ENCODE measurements around the gene FAM171A1.
"Not testable (repeated sequence)": the region's sequence is repeated elsewhere in the genome, so short reads cannot be mapped to it uniquely, and the experiment has no call there.

The FAM171A1 gene

DNA sequence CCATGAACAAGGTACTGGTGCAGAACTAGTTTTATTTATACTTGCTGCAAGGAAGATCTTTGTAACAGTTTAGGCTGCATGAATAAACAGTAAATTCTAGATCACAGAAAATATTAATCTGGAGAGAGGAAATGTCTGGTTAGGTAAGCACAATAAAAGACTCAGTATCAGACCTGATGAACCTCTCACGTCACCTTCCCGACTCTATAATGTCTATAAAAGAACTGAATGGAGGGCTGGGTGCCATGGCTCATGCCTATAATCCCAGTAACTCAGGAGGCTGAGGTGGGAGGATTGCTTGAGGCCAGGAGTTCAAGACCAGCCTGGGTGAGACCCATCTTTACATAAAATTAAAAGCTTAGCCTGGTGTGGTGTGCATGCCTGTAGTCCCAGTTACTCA lies 65.9 kb downstream of the FAM171A1 start:
- H3K14ac ChIP-seq (ENCODE audit: low read length): no peak overlapping the region

DNA sequence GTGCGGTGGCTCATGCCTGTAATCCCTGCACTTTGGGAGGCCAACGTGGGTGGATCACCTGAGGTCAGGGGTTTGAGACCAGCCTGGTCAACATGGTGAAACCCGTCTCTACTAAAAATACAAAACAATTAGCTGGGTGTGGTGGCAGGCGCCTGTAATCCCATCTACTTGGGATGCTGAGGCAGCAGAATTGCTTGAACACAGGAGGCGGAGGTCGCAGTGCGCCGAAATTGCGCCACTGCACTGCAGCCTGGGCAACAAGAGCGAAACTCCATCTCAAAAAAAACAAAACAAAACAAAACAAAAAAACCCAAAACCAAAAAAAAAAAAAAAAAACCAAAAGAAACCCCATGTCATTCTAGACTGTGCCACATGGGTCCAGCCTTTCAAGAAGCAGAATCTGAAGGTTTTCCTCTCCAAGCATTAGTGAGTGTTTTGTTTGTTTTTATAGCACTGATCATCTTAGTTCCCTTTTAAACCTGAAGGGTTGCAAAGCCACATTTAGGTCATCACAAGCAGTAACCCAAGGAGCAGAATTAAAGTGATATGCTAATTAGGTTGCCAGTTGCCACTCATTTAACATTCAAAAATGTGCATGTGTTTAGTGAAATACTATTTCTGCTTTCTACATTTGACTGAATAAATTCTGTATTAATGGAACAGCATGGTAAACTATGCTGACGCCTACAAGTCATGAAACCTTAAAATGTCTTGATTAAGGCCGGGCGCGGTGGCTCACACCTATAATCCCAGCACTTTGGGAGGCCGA lies 68.7 kb downstream of the FAM171A1 start:
- not testable (repeated sequence) for H2BK12ac ChIP-seq (ENCODE audit: low read length); H2AK5ac ChIP-seq (ENCODE audit: low read length); H3K14ac ChIP-seq (ENCODE audit: low read length); H3K23ac ChIP-seq (ENCODE audit: low read length); H4K91ac ChIP-seq (ENCODE audit: low read depth, low read length); DNase-seq; H3K79me2 ChIP-seq (ENCODE audit: control insufficient read depth, insufficient read depth, low read length, poor library complexity); H4K8ac ChIP-seq (ENCODE audit: low read depth, low read length); H3K18ac ChIP-seq (ENCODE audit: low read length); H3K79me1 ChIP-seq (ENCODE audit: low read length); H3K9ac ChIP-seq (ENCODE audit: low read length); H3K4me3 ChIP-seq (ENCODE audit: low read depth, low read length); H3K9me3 ChIP-seq (ENCODE audit: insufficient read depth, low read depth, low read length); H3K27ac ChIP-seq (ENCODE audit: low read depth, low read length); H3K4me2 ChIP-seq (ENCODE audit: low read length); H3K27me3 ChIP-seq (ENCODE audit: insufficient read depth, low read length); H3K4ac ChIP-seq (ENCODE audit: low read depth, low read length); H3K4me1 ChIP-seq (ENCODE audit: control insufficient read depth in 1 of 2, insufficient read depth in 2 of 2, low read length in 2 of 2); H3K36me3 ChIP-seq (ENCODE audit: control insufficient read depth in 1 of 2, insufficient read depth in 2 of 2, low read length in 2 of 2); H2BK5ac ChIP-seq (ENCODE audit: low read depth, low read length, poor library complexity); H2BK120ac ChIP-seq (ENCODE audit: insufficient read depth, low read length, poor library complexity); H2AFZ ChIP-seq (ENCODE audit: insufficient read depth, low read length, poor library complexity); H4K12ac ChIP-seq (ENCODE audit: low read depth, low read length)
- no CpG with 5 or more reads among the region's 15 CpGs for WGBS (ENCODE audit: extremely low coverage, insufficient coverage, insufficient read length)

More for the DNA sequence above, 65.9 kb downstream of the FAM171A1 start:
- Histone ChIP-seq H2BK12ac (ENCODE audit: low read length) (no peak overlapping the region), H3K18ac (ENCODE audit: low read length) (no peak overlapping the region), H2AFZ (ENCODE audit: insufficient read depth, low read length, poor library complexity) (no peak overlapping the region), H4K8ac (ENCODE audit: low read depth, low read length) (no peak overlapping the region), H3K9me3 (ENCODE audit: insufficient read depth, low read depth, low read length) (no peaks in the 10 kb centered on the region), H4K91ac (ENCODE audit: low read depth, low read length) (no peak overlapping the region), H4K12ac (ENCODE audit: low read depth, low read length) (no peak overlapping the region), H2BK120ac (ENCODE audit: insufficient read depth, low read length, poor library complexity) (no peak overlapping the region), H3K4me2 (ENCODE audit: low read length) (no peak overlapping the region), H3K79me1 (ENCODE audit: low read length) (no peaks in the 10 kb centered on the region), H3K4ac (ENCODE audit: low read depth, low read length) (no peak overlapping the region), H3K4me3 (ENCODE audit: low read depth, low read length) (no peak overlapping the region), H3K27ac (ENCODE audit: low read depth, low read length) (no peak overlapping the region), H2AK5ac (ENCODE audit: low read length) (no peak overlapping the region), H3K79me2 (ENCODE audit: control insufficient read depth, insufficient read depth, low read length, poor library complexity) (no peaks in the 10 kb centered on the region), H3K27me3 (ENCODE audit: insufficient read depth, low read length) (no peaks in the 10 kb centered on the region), H2BK5ac (ENCODE audit: low read depth, low read length, poor library complexity) (no peak overlapping the region), H3K4me1 (ENCODE audit: control insufficient read depth in 1 of 2, insufficient read depth in 2 of 2, low read length in 2 of 2) (peaks cover 0 to under 1% of the 10 kb centered on the region in 2 experiments), H3K36me3 (ENCODE audit: control insufficient read depth in 1 of 2, insufficient read depth in 2 of 2, low read length in 2 of 2) (no peaks in the 10 kb centered on the region), H3K23ac (ENCODE audit: low read length) (no peak overlapping the region), H3K9ac (ENCODE audit: low read length) (no peak overlapping the region)
- DNase-seq: no peak
- no CpG with 5 or more reads among the region's 2 CpGs for WGBS (ENCODE audit: extremely low coverage, insufficient coverage, insufficient read length)

DNA sequence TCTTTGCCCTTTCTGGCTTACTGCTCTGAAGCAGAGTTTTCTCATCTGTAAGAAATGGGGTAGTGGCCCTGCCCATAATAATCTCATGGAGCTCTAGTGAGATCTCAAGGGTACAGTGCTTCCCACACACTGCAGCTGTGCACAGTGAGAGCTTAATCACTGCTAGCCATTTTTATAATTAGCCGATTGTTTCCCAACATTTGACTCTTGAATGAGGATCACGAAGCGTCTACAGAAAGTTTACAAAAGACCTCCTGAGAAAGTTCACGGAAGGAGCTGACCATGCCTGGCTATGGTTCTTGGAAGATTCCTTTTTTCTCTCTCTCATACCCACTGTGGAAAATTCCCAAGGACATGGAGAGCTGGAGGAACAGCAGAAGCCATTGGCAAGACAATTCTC lies 70.4 kb downstream of the FAM171A1 start:
- no CpG with 5 or more reads among the region's 4 CpGs for WGBS (ENCODE audit: extremely low coverage, insufficient coverage, insufficient read length)
- no peak overlapping the region for H4K12ac ChIP-seq (ENCODE audit: low read depth, low read length)
- no peak overlapping the region for H4K8ac ChIP-seq (ENCODE audit: low read depth, low read length)
- no peak overlapping the region for H4K91ac ChIP-seq (ENCODE audit: low read depth, low read length)
- H3K4ac ChIP-seq (ENCODE audit: low read depth, low read length): no peak overlapping the region
- H2BK5ac ChIP-seq (ENCODE audit: low read depth, low read length, poor library complexity): no peak overlapping the region
- H2BK12ac ChIP-seq (ENCODE audit: low read length): no peak overlapping the region
- no peaks in the 10 kb centered on the region for H3K9me3 ChIP-seq (ENCODE audit: insufficient read depth, low read depth, low read length)
- H3K23ac ChIP-seq (ENCODE audit: low read length): no peak overlapping the region
- no peak overlapping the region for H2AK5ac ChIP-seq (ENCODE audit: low read length)
- no peak overlapping the region for H3K27ac ChIP-seq (ENCODE audit: low read depth, low read length)
- no peak overlapping the region for H3K14ac ChIP-seq (ENCODE audit: low read length)
- H3K36me3 ChIP-seq (ENCODE audit: control insufficient read depth in 1 of 2, insufficient read depth in 2 of 2, low read length in 2 of 2): no peaks in the 10 kb centered on the region
- H2BK120ac ChIP-seq (ENCODE audit: insufficient read depth, low read length, poor library complexity): no peak overlapping the region
- DNase-seq: no peak
- no peak overlapping the region for H2AFZ ChIP-seq (ENCODE audit: insufficient read depth, low read length, poor library complexity)
- no peaks in the 10 kb centered on the region for H3K79me2 ChIP-seq (ENCODE audit: control insufficient read depth, insufficient read depth, low read length, poor library complexity)
- H3K18ac ChIP-seq (ENCODE audit: low read length): no peak overlapping the region
- H3K79me1 ChIP-seq (ENCODE audit: low read length): no peaks in the 10 kb centered on the region
- no peak overlapping the region for H3K4me2 ChIP-seq (ENCODE audit: low read length)
- no peak overlapping the region for H3K4me3 ChIP-seq (ENCODE audit: low read depth, low read length)
- no peak overlapping the region for H3K9ac ChIP-seq (ENCODE audit: low read length)
- no peaks in the 10 kb centered on the region for H3K4me1 ChIP-seq (ENCODE audit: control insufficient read depth in 1 of 2, insufficient read depth in 2 of 2, low read length in 2 of 2)
- no peaks in the 10 kb centered on the region for H3K27me3 ChIP-seq (ENCODE audit: insufficient read depth, low read length)

GRCh38 chr10:15300145-15300544 lies 70.9 kb downstream of the FAM171A1 start:
- Histone ChIP-seq H3K27ac (ENCODE audit: low read depth, low read length) (no peak overlapping the region), H4K91ac (ENCODE audit: low read depth, low read length) (no peak overlapping the region), H3K9ac (ENCODE audit: low read length) (no peak overlapping the region), H4K8ac (ENCODE audit: low read depth, low read length) (no peak overlapping the region), H3K79me1 (ENCODE audit: low read length) (no peaks in the 10 kb centered on the region), H3K4me2 (ENCODE audit: low read length) (no peak overlapping the region), H3K79me2 (ENCODE audit: control insufficient read depth, insufficient read depth, low read length, poor library complexity) (no peaks in the 10 kb centered on the region), H3K4me1 (ENCODE audit: control insufficient read depth in 1 of 2, insufficient read depth in 2 of 2, low read length in 2 of 2) (no peaks in the 10 kb centered on the region), H2BK12ac (ENCODE audit: low read length) (no peak overlapping the region), H3K23ac (ENCODE audit: low read length) (no peak overlapping the region), H3K27me3 (ENCODE audit: insufficient read depth, low read length) (no peaks in the 10 kb centered on the region), H3K4me3 (ENCODE audit: low read depth, low read length) (no peak overlapping the region), H2BK120ac (ENCODE audit: insufficient read depth, low read length, poor library complexity) (no peak overlapping the region), H2AFZ (ENCODE audit: insufficient read depth, low read length, poor library complexity) (no peak overlapping the region), H3K18ac (ENCODE audit: low read length) (no peak overlapping the region), H3K9me3 (ENCODE audit: insufficient read depth, low read depth, low read length) (no peaks in the 10 kb centered on the region), H2BK5ac (ENCODE audit: low read depth, low read length, poor library complexity) (no peak overlapping the region), H3K14ac (ENCODE audit: low read length) (no peak overlapping the region), H4K12ac (ENCODE audit: low read depth, low read length) (no peak overlapping the region), H2AK5ac (ENCODE audit: low read length) (no peak overlapping the region), H3K36me3 (ENCODE audit: control insufficient read depth in 1 of 2, insufficient read depth in 2 of 2, low read length in 2 of 2) (no peaks in the 10 kb centered on the region), H3K4ac (ENCODE audit: low read depth, low read length) (no peak overlapping the region)
- no CpG with 5 or more reads among the region's 2 CpGs for WGBS (ENCODE audit: extremely low coverage, insufficient coverage, insufficient read length)
- no peak for DNase-seq

Measured in trophoblast cell (in vitro differentiated cells and primary cell).